ENCODE results near the gene CIRBP.
A peak's percentile ranks its signal among the peaks of the same experiment; 100 is the strongest.

CIRBP gene

GRCh38 chr19:1228161-1228957 is 40.8 kb upstream of the CIRBP start:
- Mint-ChIP-seq H3K4me3 (no peak overlapping the region), H3K27ac (no peak overlapping the region), H3K27me3 (no peaks in the 10 kb centered on the region), H3K9me3 (no peaks in the 10 kb centered on the region), H3K4me1 (peaks cover 13% of the 10 kb centered on the region)
- ATAC-seq (peak; percentile 7), DNase-seq (no peak)

GRCh38 chr19:1229056-1229923 is 39.8 kb upstream of the CIRBP start:
- DNase-seq = no peak
- no peak overlapping the region for H3K27ac Mint-ChIP-seq
- peak; percentile 24 for ATAC-seq
- H3K27me3 Mint-ChIP-seq = no peaks in the 10 kb centered on the region
- H3K4me3 Mint-ChIP-seq = no peak overlapping the region
- H3K4me1 Mint-ChIP-seq = peaks cover 13% of the 10 kb centered on the region
- no peaks in the 10 kb centered on the region for H3K9me3 Mint-ChIP-seq

GRCh38 chr19:1229924-1230782 is 39.0 kb upstream of the CIRBP start:
- DNase-seq (no peak), ATAC-seq (no peak)
- Mint-ChIP-seq H3K27ac (no peak overlapping the region), H3K9me3 (no peaks in the 10 kb centered on the region), H3K4me3 (no peak overlapping the region), H3K4me1 (peaks cover 13% of the 10 kb centered on the region), H3K27me3 (no peaks in the 10 kb centered on the region)

GRCh38 chr19:1230783-1231489 is 38.2 kb upstream of the CIRBP start:
- no peak overlapping the region for H3K27ac Mint-ChIP-seq
- no peak overlapping the region for H3K4me3 Mint-ChIP-seq
- peaks cover 13% of the 10 kb centered on the region for H3K4me1 Mint-ChIP-seq
- ATAC-seq (no peak), DNase-seq (no peak)
- no peaks in the 10 kb centered on the region for H3K9me3 Mint-ChIP-seq
- peaks cover 5% of the 10 kb centered on the region for H3K27me3 Mint-ChIP-seq

GRCh38 chr19:1231729-1232637 is 37.1 kb upstream of the CIRBP start:
- Mint-ChIP-seq H3K27ac (no peak overlapping the region), H3K4me3 (no peak overlapping the region), H3K9me3 (no peaks in the 10 kb centered on the region), H3K4me1 (peaks cover 13% of the 10 kb centered on the region), H3K27me3 (peaks cover 13% of the 10 kb centered on the region)
- ATAC-seq (no peak), DNase-seq (no peak)

GRCh38 chr19:1232652-1233072 is 36.5 kb upstream of the CIRBP start:
- H3K27ac Mint-ChIP-seq = no peak overlapping the region
- H3K4me3 Mint-ChIP-seq = no peak overlapping the region
- ATAC-seq (no peak), DNase-seq (no peak)
- peaks cover 13% of the 10 kb centered on the region for H3K4me1 Mint-ChIP-seq
- no peaks in the 10 kb centered on the region for H3K9me3 Mint-ChIP-seq
- H3K27me3 Mint-ChIP-seq = peaks cover 13% of the 10 kb centered on the region

GRCh38 chr19:1233115-1233667 is 35.9 kb upstream of the CIRBP start:
- Mint-ChIP-seq H3K4me3 (no peak overlapping the region), H3K9me3 (no peaks in the 10 kb centered on the region), H3K4me1 (peaks cover 15% of the 10 kb centered on the region), H3K27ac (peak overlapping the region in 1 of 2 donors; percentile 65), H3K27me3 (peaks cover 16% of the 10 kb centered on the region)
- DNase-seq = no peak
- ATAC-seq = no peak

- H3K27ac Mint-ChIP-seq = no peak overlapping the region
- H3K27me3 Mint-ChIP-seq = peaks cover 27% of the 10 kb centered on the region
- ATAC-seq (no peak), DNase-seq (no peak)
- no peaks in the 10 kb centered on the region for H3K9me3 Mint-ChIP-seq
- H3K4me1 Mint-ChIP-seq = peaks cover 26% of the 10 kb centered on the region
- H3K4me3 Mint-ChIP-seq = no peak overlapping the region
These were observed 34.8 kb upstream of the CIRBP start for GRCh38 chr19:1234051-1234954.

GRCh38 chr19:1234955-1235380 is 34.2 kb upstream of the CIRBP start:
- DNase-seq (no peak), ATAC-seq (no peak)
- Mint-ChIP-seq H3K4me1 (peaks cover 32% of the 10 kb centered on the region), H3K27me3 (peaks cover 30% of the 10 kb centered on the region), H3K9me3 (no peaks in the 10 kb centered on the region), H3K27ac (peak overlapping the region in 1 of 2 donors; percentile 83), H3K4me3 (no peak overlapping the region)

GRCh38 chr19:1235625-1236538 is 33.2 kb upstream of the CIRBP start:
- H3K4me3 Mint-ChIP-seq = peak overlapping the region; percentile 69 to 73
- H3K4me1 Mint-ChIP-seq = peaks cover 35% of the 10 kb centered on the region
- H3K27me3 Mint-ChIP-seq = peaks cover 30% of the 10 kb centered on the region
- no peak overlapping the region for H3K27ac Mint-ChIP-seq
- no peak for ATAC-seq
- no peak for DNase-seq
- no peaks in the 10 kb centered on the region for H3K9me3 Mint-ChIP-seq

GRCh38 chr19:1236576-1236975 is 32.6 kb upstream of the CIRBP start:
- no peak for DNase-seq
- no peak for ATAC-seq
- peaks cover 30% of the 10 kb centered on the region for H3K27me3 Mint-ChIP-seq

GRCh38 chr19:1237027-1237659 is 32.0 kb upstream of the CIRBP start:
- H3K4me1 Mint-ChIP-seq = peaks cover 37% of the 10 kb centered on the region
- H3K9me3 Mint-ChIP-seq = no peaks in the 10 kb centered on the region
- ATAC-seq = no peak
- DNase-seq = no peak
- H3K27me3 Mint-ChIP-seq = peaks cover 30% of the 10 kb centered on the region
- H3K4me3 Mint-ChIP-seq = peak overlapping the region; percentile 69 to 70
- H3K27ac Mint-ChIP-seq = no peak overlapping the region

More at GRCh38 chr19:1236576-1236975, 32.6 kb upstream of the CIRBP start:
- H3K9me3 Mint-ChIP-seq = no peaks in the 10 kb centered on the region
- no peak overlapping the region for H3K27ac Mint-ChIP-seq
- H3K4me1 Mint-ChIP-seq = peaks cover 41% of the 10 kb centered on the region
- peak overlapping the region; percentile 69 to 73 for H3K4me3 Mint-ChIP-seq
